Measurements from ENCODE around the gene TSC22D3.

DNA sequence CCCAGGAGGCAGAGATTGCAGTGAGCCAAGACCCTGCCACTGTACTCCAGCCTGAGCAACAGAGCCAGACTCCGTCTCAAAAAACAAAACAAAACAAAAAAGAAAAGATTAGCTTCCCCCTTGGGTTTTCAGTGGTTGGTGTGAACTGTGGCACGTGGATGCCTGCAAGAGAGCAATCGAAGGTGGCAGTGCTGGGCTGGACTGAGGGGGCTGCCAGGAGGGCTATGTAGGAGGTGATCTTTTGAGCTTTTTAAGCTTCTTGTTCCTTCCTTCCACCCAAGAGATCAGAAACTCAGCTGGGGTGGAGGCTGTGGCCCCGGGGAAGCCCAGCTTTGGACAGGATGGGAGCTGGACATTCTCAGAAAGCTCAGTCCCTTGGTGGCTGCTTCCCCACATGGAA, 97.7 kb downstream of the TSC22D3 start:
- TF ChIP-seq, protein P1, sequence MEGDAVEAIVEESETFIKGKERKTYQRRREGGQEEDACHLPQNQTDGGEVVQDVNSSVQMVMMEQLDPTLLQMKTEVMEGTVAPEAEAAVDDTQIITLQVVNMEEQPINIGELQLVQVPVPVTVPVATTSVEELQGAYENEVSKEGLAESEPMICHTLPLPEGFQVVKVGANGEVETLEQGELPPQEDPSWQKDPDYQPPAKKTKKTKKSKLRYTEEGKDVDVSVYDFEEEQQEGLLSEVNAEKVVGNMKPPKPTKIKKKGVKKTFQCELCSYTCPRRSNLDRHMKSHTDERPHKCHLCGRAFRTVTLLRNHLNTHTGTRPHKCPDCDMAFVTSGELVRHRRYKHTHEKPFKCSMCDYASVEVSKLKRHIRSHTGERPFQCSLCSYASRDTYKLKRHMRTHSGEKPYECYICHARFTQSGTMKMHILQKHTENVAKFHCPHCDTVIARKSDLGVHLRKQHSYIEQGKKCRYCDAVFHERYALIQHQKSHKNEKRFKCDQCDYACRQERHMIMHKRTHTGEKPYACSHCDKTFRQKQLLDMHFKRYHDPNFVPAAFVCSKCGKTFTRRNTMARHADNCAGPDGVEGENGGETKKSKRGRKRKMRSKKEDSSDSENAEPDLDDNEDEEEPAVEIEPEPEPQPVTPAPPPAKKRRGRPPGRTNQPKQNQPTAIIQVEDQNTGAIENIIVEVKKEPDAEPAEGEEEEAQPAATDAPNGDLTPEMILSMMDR (conservative IDR thresholded peaks at IDR 0.05), result no peak
- no peak for TF ChIP-seq ZFX (IDR thresholded peaks at IDR 0.05)
